ENCODE measurements around the gene ENSA. TPM values are rescaled to one million over a fixed set of nuclear protein-coding genes. Genes with fewer than 3 reads are reported as not detected.

Gene ENSA
- total and polyA plus RNA-seq, 2 donors (not counting 3 experiments of a cell fraction or from before 2014, with no cell fraction given): 32.4 to 155 TPM

GRCh38 chr1:150662811-150663210 is 33.4 kb upstream of the ENSA start:
- TF ChIP-seq FOS (IDR thresholded peaks at IDR 0.05; ENCODE audit: borderline replicate concordance, insufficient read depth, low read length) (no peak), CTCF (IDR thresholded peaks at IDR 0.05; ENCODE audit: extremely low read depth in 1 of 2, insufficient read depth in 1 of 2, low read depth in 1 of 2, low read length in 2 of 2) (no peak), MYC (IDR thresholded peaks at IDR 0.05; ENCODE audit: low read depth, low read length) (no peak)
- Histone ChIP-seq H3K4me1 (ENCODE audit: control insufficient read depth, extremely low read depth, insufficient read depth, low read length) (no peaks in the 10 kb centered on the region), H2AFZ (ENCODE audit: low read depth, low read length) (no peak overlapping the region), H3K9me3 (replicated peaks; ENCODE audit: control insufficient read depth, insufficient read depth, low read length) (no peaks in the 10 kb centered on the region), H3K9ac (replicated peaks; ENCODE audit: extremely low read depth, insufficient read depth, low read length) (no peak overlapping the region), H3K79me2 (ENCODE audit: control insufficient read depth, insufficient read depth, low read length) (no peaks in the 10 kb centered on the region), H4K20me1 (replicated peaks; ENCODE audit: control insufficient read depth, extremely low read depth, insufficient read depth, low read length) (no peaks in the 10 kb centered on the region), H3K9me1 (replicated peaks; ENCODE audit: control insufficient read depth, extremely low read depth, insufficient read depth, low read length) (no peaks in the 10 kb centered on the region), H3K4me2 (ENCODE audit: insufficient read depth, low read length) (no peak overlapping the region), H3K4me3 (replicated peaks in 1 of 3; ENCODE audit: insufficient read depth in 1 of 3, low read depth in 1 of 3, low read length in 3 of 3) (no peak overlapping the region), H3K36me3 (ENCODE audit: control insufficient read depth in 2 of 2, extremely low read depth in 1 of 2, insufficient read depth in 2 of 2, low read length in 2 of 2) (peaks cover 4 to 8% of the 10 kb centered on the region in 2 experiments), H3K27ac (ENCODE audit: insufficient read depth, low read depth, low read length) (no peak overlapping the region), H3K27me3 (ENCODE audit: control insufficient read depth in 2 of 2, insufficient read depth in 2 of 2, low read length in 2 of 2) (no peaks in the 10 kb centered on the region)
- BruUV-seq (replicated peaks): no TSS peak
- intact Hi-C loops (cut with micrococcal nuclease) (no loop called here), dilution Hi-C loops (cut with MboI; ENCODE audit: extremely low pct_ligation_motif_present, low sequenced_read_pairs) (loop anchor here (10.0 kb wide), 1 partner anchor 88 kb away; the partner anchor contains the start of gene MCL1)
- ChIA-PET POLR2A (no interaction called here), CTCF (interaction anchor here (1.6 kb wide), 1 partner anchor 9 kb away, joined by 3 read pairs; no protein-coding TSS in a partner anchor)
- FAIRE-seq (no peak), DNase-seq (ENCODE audit: low read depth, low spot score) (no peak)

GRCh38 chr1:150661156-150661555 is 31.7 kb upstream of the ENSA start:
- peaks cover 4 to 8% of the 10 kb centered on the region in 2 experiments for H3K36me3 ChIP-seq (ENCODE audit: control insufficient read depth in 2 of 2, extremely low read depth in 1 of 2, insufficient read depth in 2 of 2, low read length in 2 of 2)
- DNase-seq (ENCODE audit: low read depth, low spot score) (no peak), FAIRE-seq (no peak)
- H3K9me3 ChIP-seq (replicated peaks; ENCODE audit: control insufficient read depth, insufficient read depth, low read length): no peaks in the 10 kb centered on the region
- no peak overlapping the region for H2AFZ ChIP-seq (ENCODE audit: low read depth, low read length)
- no peak overlapping the region for H3K4me3 ChIP-seq (replicated peaks in 1 of 3; ENCODE audit: insufficient read depth in 1 of 3, low read depth in 1 of 3, low read length in 3 of 3)
- no peaks in the 10 kb centered on the region for H3K79me2 ChIP-seq (ENCODE audit: control insufficient read depth, insufficient read depth, low read length)
- no peaks in the 10 kb centered on the region for H4K20me1 ChIP-seq (replicated peaks; ENCODE audit: control insufficient read depth, extremely low read depth, insufficient read depth, low read length)
- no peaks in the 10 kb centered on the region for H3K27me3 ChIP-seq (ENCODE audit: control insufficient read depth in 2 of 2, insufficient read depth in 2 of 2, low read length in 2 of 2)
- H3K9me1 ChIP-seq (replicated peaks; ENCODE audit: control insufficient read depth, extremely low read depth, insufficient read depth, low read length): no peaks in the 10 kb centered on the region
- no peak overlapping the region for H3K9ac ChIP-seq (replicated peaks; ENCODE audit: extremely low read depth, insufficient read depth, low read length)
- ChIA-PET POLR2A (no interaction called here), CTCF (interaction anchor here (1.3 kb wide), 1 partner anchor 152 kb away, joined by 3 read pairs; no protein-coding TSS in a partner anchor)
- no peak overlapping the region for H3K4me2 ChIP-seq (ENCODE audit: insufficient read depth, low read length)
- dilution Hi-C loops (cut with MboI; ENCODE audit: extremely low pct_ligation_motif_present, low sequenced_read_pairs): loop anchor here (10.0 kb wide), 1 partner anchor 86 kb away; the partner anchor contains the start of gene MCL1
- H3K27ac ChIP-seq (ENCODE audit: insufficient read depth, low read depth, low read length): no peak overlapping the region
- intact Hi-C loops (cut with micrococcal nuclease): no loop called here
- no peak for TF ChIP-seq EZH2 (IDR thresholded peaks at IDR 0.05; ENCODE audit: borderline replicate concordance, low read depth, low read length, severe bottlenecking)
- no peak for TF ChIP-seq CTCF (IDR thresholded peaks at IDR 0.05; ENCODE audit: extremely low read depth in 1 of 2, insufficient read depth in 1 of 2, low read depth in 1 of 2, low read length in 2 of 2)
- TF ChIP-seq MYC (IDR thresholded peaks at IDR 0.05; ENCODE audit: low read depth, low read length): no peak
- no TSS peak for BruUV-seq (replicated peaks)
- no peaks in the 10 kb centered on the region for H3K4me1 ChIP-seq (ENCODE audit: control insufficient read depth, extremely low read depth, insufficient read depth, low read length)
